Measurements from ENCODE around the gene CLASP1.

CLASP1 gene

DNA sequence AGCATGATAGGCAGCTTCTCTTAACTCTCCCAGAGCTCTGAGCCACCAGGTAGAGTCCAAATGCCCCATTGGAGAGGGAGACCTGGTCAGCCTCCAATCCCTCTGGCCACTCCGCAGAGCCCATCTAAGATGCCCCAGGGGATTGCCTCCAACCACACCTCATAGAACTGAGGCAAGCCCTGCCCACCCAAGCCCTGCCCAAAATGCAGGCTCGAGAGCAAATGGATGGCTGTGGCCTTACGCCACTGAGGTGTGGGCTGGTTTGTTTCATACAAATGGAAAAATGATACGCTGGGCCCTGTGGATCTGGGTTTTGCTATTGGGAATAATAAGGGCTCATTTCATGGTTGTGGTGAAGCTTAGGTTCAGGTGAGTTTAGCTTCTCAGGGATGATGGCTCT, 361.3 kb downstream of the CLASP1 start:
- TF ChIP-seq ZFX (IDR thresholded peaks at IDR 0.05), result no peak
- TF ChIP-seq, protein P1, sequence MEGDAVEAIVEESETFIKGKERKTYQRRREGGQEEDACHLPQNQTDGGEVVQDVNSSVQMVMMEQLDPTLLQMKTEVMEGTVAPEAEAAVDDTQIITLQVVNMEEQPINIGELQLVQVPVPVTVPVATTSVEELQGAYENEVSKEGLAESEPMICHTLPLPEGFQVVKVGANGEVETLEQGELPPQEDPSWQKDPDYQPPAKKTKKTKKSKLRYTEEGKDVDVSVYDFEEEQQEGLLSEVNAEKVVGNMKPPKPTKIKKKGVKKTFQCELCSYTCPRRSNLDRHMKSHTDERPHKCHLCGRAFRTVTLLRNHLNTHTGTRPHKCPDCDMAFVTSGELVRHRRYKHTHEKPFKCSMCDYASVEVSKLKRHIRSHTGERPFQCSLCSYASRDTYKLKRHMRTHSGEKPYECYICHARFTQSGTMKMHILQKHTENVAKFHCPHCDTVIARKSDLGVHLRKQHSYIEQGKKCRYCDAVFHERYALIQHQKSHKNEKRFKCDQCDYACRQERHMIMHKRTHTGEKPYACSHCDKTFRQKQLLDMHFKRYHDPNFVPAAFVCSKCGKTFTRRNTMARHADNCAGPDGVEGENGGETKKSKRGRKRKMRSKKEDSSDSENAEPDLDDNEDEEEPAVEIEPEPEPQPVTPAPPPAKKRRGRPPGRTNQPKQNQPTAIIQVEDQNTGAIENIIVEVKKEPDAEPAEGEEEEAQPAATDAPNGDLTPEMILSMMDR (conservative IDR thresholded peaks at IDR 0.05), result no peak
- no peak overlapping the region for H3K27ac ChIP-seq
